ENCODE results near the gene EDC3. TPM values are rescaled to one million over a fixed set of nuclear protein-coding genes. Genes with fewer than 3 reads are reported as not detected.

The EDC3 gene
- total and polyA plus RNA-seq, 7 donors: 11.6 to 22.0 (median 16.8) TPM

GRCh38 chr15:74613953-74614743 lies 81.7 kb downstream of the EDC3 start:
- Histone ChIP-seq H3K27ac (peak overlapping the region; percentile 96 to 100 (median 98)), H3K9me3 (no peaks in the 10 kb centered on the region), H3K36me3 (peaks cover 0 to 4% (median under 1%) of the 10 kb centered on the region in 4 donors), H3K4me1 (peaks cover 0 to 37% (median 28%) of the 10 kb centered on the region in 4 donors), H3K4me3 (peak overlapping the region; percentile 75 to 100 (median 88)), H3K27me3 (no peaks in the 10 kb centered on the region)
- WGBS, 2 donors: 23 to 37% methylated on average over 38 of the region's 38 CpGs
- no peak for DNase-seq
- intact Hi-C loops (cut with DNase I): loop anchor here (1.0 to 2.0 kb wide), 2 partner anchors 16 to 73 kb away; partner anchors contain the start of gene ARID3B
- TF ChIP-seq POLR2AphosphoS5 (IDR thresholded peaks at IDR 0.05): no peak
- TF ChIP-seq EP300 (IDR thresholded peaks at IDR 0.05): no peak
- TF ChIP-seq POLR2A (IDR thresholded peaks at IDR 0.05): no peak
- TF ChIP-seq CTCF (IDR thresholded peaks at IDR 0.05): no peak

GRCh38 chr15:74613089-74613952 lies 82.5 kb downstream of the EDC3 start:
- peak overlapping the region in 1 of 4 donors; percentile 100 for H3K27ac ChIP-seq
- no peak overlapping the region for H3K4me3 ChIP-seq
- H3K4me1 ChIP-seq: peaks cover 0 to 32% (median 25%) of the 10 kb centered on the region in 4 donors
- WGBS, 2 donors: 46 to 72% methylated on average over 6 of the region's 6 CpGs
- TF ChIP-seq CTCF (IDR thresholded peaks at IDR 0.05): no peak
- no peak for TF ChIP-seq POLR2A (IDR thresholded peaks at IDR 0.05)
- no peak for TF ChIP-seq EP300 (IDR thresholded peaks at IDR 0.05)
- no peak for TF ChIP-seq POLR2AphosphoS5 (IDR thresholded peaks at IDR 0.05)
- no peaks in the 10 kb centered on the region for H3K27me3 ChIP-seq
- intact Hi-C loops (cut with DNase I): no loop called here
- H3K36me3 ChIP-seq: no peaks in the 10 kb centered on the region
- DNase-seq: no peak
- H3K9me3 ChIP-seq: no peaks in the 10 kb centered on the region

- 86 to 92% methylated on average over 2 of the region's 2 CpGs for WGBS, 2 donors
- H3K27ac ChIP-seq: no peak overlapping the region
- no peak for DNase-seq
- TF ChIP-seq POLR2A (IDR thresholded peaks at IDR 0.05) (no peak), POLR2AphosphoS5 (IDR thresholded peaks at IDR 0.05) (no peak), EP300 (IDR thresholded peaks at IDR 0.05) (no peak), CTCF (IDR thresholded peaks at IDR 0.05) (no peak)
- intact Hi-C loops (cut with DNase I): no loop called here
- no peaks in the 10 kb centered on the region for H3K36me3 ChIP-seq
- H3K27me3 ChIP-seq: no peaks in the 10 kb centered on the region
- H3K4me1 ChIP-seq: peaks cover 0 to 26% (median 19%) of the 10 kb centered on the region in 4 donors
- no peaks in the 10 kb centered on the region for H3K9me3 ChIP-seq
- H3K4me3 ChIP-seq: no peak overlapping the region
Observed at GRCh38 chr15:74612677-74613076, 83.1 kb downstream of the EDC3 start.

- 86 to 92% methylated on average over 6 of the region's 6 CpGs for WGBS, 2 donors
- intact Hi-C loops (cut with DNase I): no loop called here
- Histone ChIP-seq H3K4me3 (no peak overlapping the region), H3K36me3 (no peaks in the 10 kb centered on the region), H3K27me3 (no peaks in the 10 kb centered on the region), H3K9me3 (no peaks in the 10 kb centered on the region), H3K4me1 (peaks cover 0 to 18% (median 11%) of the 10 kb centered on the region in 4 donors), H3K27ac (no peak overlapping the region)
- DNase-seq: no peak
- TF ChIP-seq POLR2A (IDR thresholded peaks at IDR 0.05) (no peak), CTCF (IDR thresholded peaks at IDR 0.05) (no peak), EP300 (IDR thresholded peaks at IDR 0.05) (no peak), POLR2AphosphoS5 (IDR thresholded peaks at IDR 0.05) (no peak)
Observed at GRCh38 chr15:74611834-74612233, 84.0 kb downstream of the EDC3 start.

Measured in sigmoid colon (tissue), 7 donors.